Neural crest cell (in vitro differentiated cells): ENCODE results near the gene PRRT3. TPM values are rescaled to one million over a fixed set of nuclear protein-coding genes. Genes with fewer than 3 reads are reported as not detected.

Experiments used
- DNase-seq: peaks from one replicate; pipeline ENCODE4 v3.0.0; 2021; ENCODE audit warnings: low read depth, mixed read lengths, low spot score
- H3K27ac Mint-ChIP-seq: one replicate; pipeline ENCODE4 v1.8.0; 2021; ENCODE audit warnings: mild to moderate bottlenecking, mixed read lengths; ENCODE audit not compliant: unreplicated experiment
- H3K27me3 Mint-ChIP-seq: 2 replicates; pipeline ENCODE4 v1.8.0; 2021; ENCODE audit warnings: low read depth, mild to moderate bottlenecking, mixed read lengths
- H3K36me3 Mint-ChIP-seq: 2 replicates; pipeline ENCODE4 v1.8.0; 2021; ENCODE audit warnings: low read depth, mild to moderate bottlenecking, mixed read lengths
- H3K4me1 Mint-ChIP-seq: 2 replicates; pipeline ENCODE4 v1.8.0; 2021; ENCODE audit warnings: mixed read lengths
- H3K4me3 Mint-ChIP-seq: one replicate; pipeline ENCODE4 v1.8.0; 2021; ENCODE audit warnings: mild to moderate bottlenecking, mixed read lengths
- H3K9me3 Mint-ChIP-seq: 2 replicates; pipeline ENCODE4 v1.8.0; 2021; ENCODE audit warnings: mixed read lengths
- CTCF ChIP-seq: fragments of 200-600 bp; sonication (generic); conservative IDR thresholded peaks from 2 replicates; pipeline ENCODE4 v1.5.0; 2021; ENCODE audit warnings: antibody characterized with exemption, mild to moderate bottlenecking
- long read RNA-seq: library from polyadenylated mRNA; unstranded; transcript quantifications from one replicate; pipeline ENCODE4 v2.0.0, GENCODE V29; 2020
- total RNA-seq: library from RNA; stranded (reverse); gene quantifications from 2 replicates; pipeline ENCODE4 v1.2.1, GENCODE V29; 2021

The PRRT3 gene
- total RNA-seq, result 5.7 and 6.4 TPM in 2 replicates
- long read RNA-seq, result 0 reads

GRCh38 chr3:9951962-9952805, at the start of gene PRRT3:
Gene PRRT3 (minus strand): TSS chr3:9952408. CDS start chr3:9950115, 2,293 bp downstream.
- TF ChIP-seq CTCF, result no peak
- Mint-ChIP-seq H3K27me3 (peaks cover 4% of the 10 kb centered on the region), H3K36me3 (no peaks in the 10 kb centered on the region), H3K4me1 (no peaks in the 10 kb centered on the region), H3K9me3 (no peaks in the 10 kb centered on the region), H3K27ac (no peak within 1 kb of the TSS), H3K4me3 (peak within 1 kb of the TSS; percentile 84)
- peak; percentile 42 for DNase-seq

DNA sequence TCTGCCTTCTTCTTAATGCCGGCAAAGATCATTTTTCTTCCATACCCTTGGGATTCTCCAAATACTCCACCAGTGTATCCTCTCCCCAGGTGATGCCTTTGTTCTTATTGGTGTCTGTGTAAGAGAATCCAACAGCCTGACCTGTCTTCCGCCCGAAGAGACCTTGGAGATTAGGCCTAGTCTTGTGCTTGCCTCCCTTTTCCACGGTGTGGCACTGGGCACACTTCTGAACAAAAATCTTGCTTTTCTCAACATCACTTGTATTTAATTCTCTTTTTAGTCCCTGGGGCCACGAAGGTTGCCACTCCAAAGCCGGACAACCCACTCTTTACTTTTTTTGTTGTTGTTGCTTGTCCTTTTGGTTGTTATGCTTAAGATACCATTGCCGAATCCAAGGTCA, 48.5 kb upstream of the PRRT3 start:
- peaks cover 23% of the 10 kb centered on the region for H3K36me3 Mint-ChIP-seq
- H3K27ac Mint-ChIP-seq, result no peak overlapping the region
- DNase-seq, result no peak
- no peaks in the 10 kb centered on the region for H3K9me3 Mint-ChIP-seq
- H3K27me3 Mint-ChIP-seq, result no peaks in the 10 kb centered on the region
- no peaks in the 10 kb centered on the region for H3K4me1 Mint-ChIP-seq
- H3K4me3 Mint-ChIP-seq, result no peak overlapping the region
- no peak for TF ChIP-seq CTCF

GRCh38 chr3:9994086-9994844, 42.1 kb upstream of the PRRT3 start:
- no peaks in the 10 kb centered on the region for H3K27me3 Mint-ChIP-seq
- H3K36me3 Mint-ChIP-seq, result peaks cover 8% of the 10 kb centered on the region
- DNase-seq, result no peak
- H3K27ac Mint-ChIP-seq, result no peak overlapping the region
- no peak for TF ChIP-seq CTCF
- no peaks in the 10 kb centered on the region for H3K9me3 Mint-ChIP-seq
- no peaks in the 10 kb centered on the region for H3K4me1 Mint-ChIP-seq
- no peak overlapping the region for H3K4me3 Mint-ChIP-seq

DNA sequence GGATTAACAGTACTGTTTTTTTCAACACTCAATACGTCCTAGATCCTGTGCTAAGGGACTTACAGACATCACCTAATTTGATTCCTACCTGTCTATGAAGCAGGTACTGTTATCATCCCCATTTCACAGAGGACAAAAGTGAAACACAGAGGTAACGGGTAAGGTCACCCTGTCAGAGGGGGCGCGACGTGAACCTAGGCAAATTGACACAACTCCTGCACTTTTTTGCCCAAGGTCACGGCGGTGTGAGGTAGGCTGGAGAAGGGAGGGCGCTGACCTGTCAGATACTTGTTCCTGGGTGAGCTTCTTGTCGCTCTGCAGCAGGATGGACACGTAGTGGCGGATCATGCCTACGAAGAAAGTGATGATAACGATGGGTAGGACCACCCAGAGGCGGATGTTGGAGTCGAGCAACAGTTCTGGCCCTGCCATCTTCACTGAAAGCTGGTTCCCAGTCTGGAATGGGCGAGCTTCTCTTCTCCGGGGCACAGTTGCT, 34.1 kb upstream of the PRRT3 start:
- peaks cover 25% of the 10 kb centered on the region for H3K4me1 Mint-ChIP-seq
- TF ChIP-seq CTCF, result no peak
- H3K4me3 Mint-ChIP-seq, result peak overlapping the region; percentile 98
- H3K27me3 Mint-ChIP-seq, result no peaks in the 10 kb centered on the region
- H3K9me3 Mint-ChIP-seq, result no peaks in the 10 kb centered on the region
- no peaks in the 10 kb centered on the region for H3K36me3 Mint-ChIP-seq
- DNase-seq, result no peak
- H3K27ac Mint-ChIP-seq, result peak overlapping the region; percentile 98

DNA sequence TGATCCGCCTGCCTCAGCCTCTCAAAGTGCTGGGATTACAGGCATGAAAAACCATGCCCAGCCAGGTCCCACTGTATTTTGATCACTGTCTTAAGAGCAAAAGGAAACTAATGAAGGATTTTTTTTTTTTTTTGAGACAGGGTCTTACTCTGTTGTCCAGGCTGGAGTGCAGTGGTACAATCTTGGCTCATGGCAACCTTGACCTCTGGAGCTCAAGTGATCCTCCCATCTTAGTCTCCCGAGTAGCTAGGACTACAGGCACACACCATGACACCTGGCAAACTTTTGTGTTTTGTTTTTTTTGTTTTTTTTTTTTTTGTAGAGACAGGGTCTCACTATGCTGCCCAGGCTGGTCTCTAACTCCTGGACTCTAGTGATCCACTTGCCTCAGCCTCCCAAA, 28.0 kb upstream of the PRRT3 start:
- H3K4me1 Mint-ChIP-seq, result no peaks in the 10 kb centered on the region

More for the DNA sequence above, 28.0 kb upstream of the PRRT3 start:
- no peaks in the 10 kb centered on the region for H3K9me3 Mint-ChIP-seq
- DNase-seq, result no peak
- H3K36me3 Mint-ChIP-seq, result peaks cover 5% of the 10 kb centered on the region
- no peak for TF ChIP-seq CTCF
- H3K27me3 Mint-ChIP-seq, result no peaks in the 10 kb centered on the region
- no peak overlapping the region for H3K4me3 Mint-ChIP-seq
- H3K27ac Mint-ChIP-seq, result no peak overlapping the region
